Fibroblast of pulmonary artery (primary cell): Measurements from ENCODE around the gene ARHGAP45.

Experiments
- DNase-seq: peaks from one replicate; pipeline ENCODE4 v3.0.0-alpha.2; 2010; ENCODE audit warnings: low read depth
- H3K4me3 ChIP-seq: replicated peaks from 2 replicates; pipeline ENCODE4 v1.5.1; 2011; ENCODE audit warnings: low read depth, mild to moderate bottlenecking, control low read depth, low read length, moderate library complexity
- TF ChIP-seq, protein P1 (sequence below): IDR thresholded peaks from 2 replicates; pipeline ENCODE4 v1.5.1; 2011; ENCODE audit warnings: mild to moderate bottlenecking, control low read depth, low read length, inconsistent platforms; ENCODE audit errors: missing control alignments

The ARHGAP45 gene

DNA sequence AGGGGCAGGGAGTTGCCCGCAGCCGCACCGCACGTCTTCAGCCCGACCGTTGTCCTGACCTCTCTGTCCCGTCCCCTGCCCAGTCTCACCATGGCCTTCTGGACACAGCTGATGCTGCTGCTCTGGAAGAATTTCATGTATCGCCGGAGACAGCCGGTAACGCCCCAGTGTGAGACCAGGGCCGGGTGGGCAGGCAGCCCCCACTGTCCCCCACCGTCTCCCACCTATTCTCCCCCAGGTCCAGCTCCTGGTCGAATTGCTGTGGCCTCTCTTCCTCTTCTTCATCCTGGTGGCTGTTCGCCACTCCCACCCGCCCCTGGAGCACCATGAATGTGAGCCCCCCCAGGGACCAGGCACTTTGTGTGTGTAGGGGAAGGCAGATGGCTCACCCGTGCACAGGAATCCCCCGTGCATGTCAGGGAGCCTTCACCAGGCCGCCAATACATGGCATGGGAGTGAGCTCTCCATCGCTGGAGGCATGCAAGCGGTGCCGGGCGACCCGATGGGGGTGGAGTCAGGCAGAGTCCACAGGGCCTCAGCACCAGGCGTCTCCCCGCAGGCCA is 25.6 kb upstream of the ARHGAP45 start:
- H3K4me3 ChIP-seq: peak overlapping the region; percentile 70
- TF ChIP-seq, protein P1, sequence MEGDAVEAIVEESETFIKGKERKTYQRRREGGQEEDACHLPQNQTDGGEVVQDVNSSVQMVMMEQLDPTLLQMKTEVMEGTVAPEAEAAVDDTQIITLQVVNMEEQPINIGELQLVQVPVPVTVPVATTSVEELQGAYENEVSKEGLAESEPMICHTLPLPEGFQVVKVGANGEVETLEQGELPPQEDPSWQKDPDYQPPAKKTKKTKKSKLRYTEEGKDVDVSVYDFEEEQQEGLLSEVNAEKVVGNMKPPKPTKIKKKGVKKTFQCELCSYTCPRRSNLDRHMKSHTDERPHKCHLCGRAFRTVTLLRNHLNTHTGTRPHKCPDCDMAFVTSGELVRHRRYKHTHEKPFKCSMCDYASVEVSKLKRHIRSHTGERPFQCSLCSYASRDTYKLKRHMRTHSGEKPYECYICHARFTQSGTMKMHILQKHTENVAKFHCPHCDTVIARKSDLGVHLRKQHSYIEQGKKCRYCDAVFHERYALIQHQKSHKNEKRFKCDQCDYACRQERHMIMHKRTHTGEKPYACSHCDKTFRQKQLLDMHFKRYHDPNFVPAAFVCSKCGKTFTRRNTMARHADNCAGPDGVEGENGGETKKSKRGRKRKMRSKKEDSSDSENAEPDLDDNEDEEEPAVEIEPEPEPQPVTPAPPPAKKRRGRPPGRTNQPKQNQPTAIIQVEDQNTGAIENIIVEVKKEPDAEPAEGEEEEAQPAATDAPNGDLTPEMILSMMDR: no peak
- DNase-seq: no peak

DNA sequence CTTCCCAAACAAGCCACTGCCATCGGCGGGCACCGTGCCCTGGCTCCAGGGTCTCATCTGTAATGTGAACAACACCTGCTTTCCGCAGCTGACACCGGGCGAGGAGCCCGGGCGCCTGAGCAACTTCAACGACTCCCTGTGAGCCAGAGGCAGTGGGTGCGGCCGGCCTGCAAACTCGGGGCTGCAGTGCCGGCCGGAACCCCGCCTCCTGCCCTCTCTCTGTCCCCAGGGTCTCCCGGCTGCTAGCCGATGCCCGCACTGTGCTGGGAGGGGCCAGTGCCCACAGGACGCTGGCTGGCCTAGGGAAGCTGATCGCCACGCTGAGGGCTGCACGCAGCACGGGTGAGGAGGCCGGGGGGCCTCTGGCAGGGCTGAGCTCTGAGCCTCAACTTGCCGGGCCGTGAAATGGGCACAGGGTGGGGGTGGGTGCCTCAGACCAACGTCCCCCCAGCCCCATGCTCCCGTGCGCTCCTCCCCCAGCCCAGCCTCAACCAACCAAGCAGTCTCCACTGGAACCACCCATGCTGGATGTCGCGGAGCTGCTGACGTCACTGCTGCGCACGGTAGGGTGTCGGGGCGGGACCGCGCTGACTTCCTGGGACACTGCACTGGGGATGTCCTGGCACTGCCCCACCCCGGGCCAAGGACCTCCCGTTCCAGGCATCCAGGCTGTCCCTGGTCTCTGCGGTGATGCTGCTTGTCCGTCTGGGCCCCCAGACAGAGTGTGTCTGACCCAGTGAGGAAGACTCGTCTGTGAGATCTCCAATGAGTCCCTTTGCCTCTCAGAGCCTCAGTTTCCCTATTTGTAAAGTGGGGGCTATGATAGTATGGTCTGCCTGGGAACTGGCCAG is 24.9 kb upstream of the ARHGAP45 start:
- TF ChIP-seq, protein P1: no peak
- no peak for DNase-seq
- H3K4me3 ChIP-seq: no peak overlapping the region

DNA sequence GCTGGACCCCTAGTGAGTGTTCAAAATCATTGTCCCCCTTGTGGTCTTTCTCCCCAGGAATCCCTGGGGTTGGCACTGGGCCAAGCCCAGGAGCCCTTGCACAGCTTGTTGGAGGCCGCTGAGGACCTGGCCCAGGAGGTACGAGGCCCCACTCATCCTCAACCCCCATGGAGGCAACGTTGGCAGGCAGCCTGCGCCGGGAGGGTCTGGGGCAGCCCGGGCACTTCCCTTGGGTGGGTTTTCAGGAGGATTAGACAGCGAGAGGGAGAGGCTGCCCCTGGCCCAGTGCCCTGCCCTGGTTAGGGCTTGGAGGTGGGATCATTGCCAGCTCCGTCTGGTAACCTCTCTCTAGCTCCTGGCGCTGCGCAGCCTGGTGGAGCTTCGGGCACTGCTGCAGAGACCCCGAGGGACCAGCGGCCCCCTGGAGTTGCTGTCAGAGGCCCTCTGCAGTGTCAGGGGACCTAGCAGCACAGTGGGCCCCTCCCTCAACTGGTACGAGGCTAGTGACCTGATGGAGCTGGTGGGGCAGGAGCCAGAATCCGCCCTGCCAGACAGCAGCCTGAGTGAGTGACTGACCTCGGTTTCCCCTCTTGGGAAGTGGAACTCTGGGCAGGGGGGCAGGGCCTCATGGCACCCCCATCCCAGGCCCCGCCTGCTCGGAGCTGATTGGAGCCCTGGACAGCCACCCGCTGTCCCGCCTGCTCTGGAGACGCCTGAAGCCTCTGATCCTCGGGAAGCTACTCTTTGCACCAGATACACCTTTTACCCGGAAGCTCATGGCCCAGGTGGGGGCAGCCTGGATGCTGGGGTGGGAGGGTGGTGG is 24.1 kb upstream of the ARHGAP45 start:
- H3K4me3 ChIP-seq: no peak overlapping the region
- TF ChIP-seq, protein P1: no peak
- DNase-seq: no peak

DNA sequence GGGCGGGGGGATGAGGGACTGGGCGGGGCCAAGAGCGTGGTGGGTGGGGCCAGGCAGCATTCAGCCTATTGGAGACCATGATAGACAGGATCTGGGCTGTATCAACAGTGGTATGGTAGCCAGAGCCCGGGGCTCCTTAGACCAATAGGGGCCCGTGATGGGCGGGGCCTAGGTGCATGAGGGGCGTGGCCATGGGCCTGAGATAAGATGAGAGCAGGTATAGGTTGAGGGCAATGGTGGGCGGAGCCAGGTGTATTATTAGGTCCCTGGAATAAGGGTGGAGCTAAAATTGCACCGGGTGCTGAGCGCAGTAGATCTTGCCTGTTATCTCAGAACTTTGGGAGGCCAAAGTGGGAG is 21.7 kb upstream of the ARHGAP45 start:
- no peak overlapping the region for H3K4me3 ChIP-seq
- DNase-seq: no peak
- TF ChIP-seq, protein P1: no peak

DNA sequence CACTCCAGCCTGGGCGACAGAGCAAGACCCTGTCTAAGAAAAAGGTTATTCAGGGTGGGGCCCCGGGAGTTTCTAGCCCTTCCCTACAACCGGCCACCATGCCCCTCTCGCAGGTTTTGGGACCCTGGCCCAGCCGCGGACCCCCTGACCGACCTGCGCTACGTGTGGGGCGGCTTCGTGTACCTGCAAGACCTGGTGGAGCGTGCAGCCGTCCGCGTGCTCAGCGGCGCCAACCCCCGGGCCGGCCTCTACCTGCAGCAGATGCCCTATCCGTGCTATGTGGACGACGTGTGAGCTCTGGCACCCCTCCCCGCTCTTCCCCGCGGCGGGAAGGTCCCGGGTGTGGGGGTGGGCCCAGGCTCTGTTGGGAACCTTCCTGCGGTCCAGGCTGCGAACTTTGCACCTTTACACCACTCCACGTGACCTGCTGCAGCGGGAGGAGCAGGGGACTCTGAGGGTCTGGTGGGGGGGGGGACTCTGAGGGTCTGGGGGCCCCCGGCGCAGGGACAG is 20.8 kb upstream of the ARHGAP45 start:
- DNase-seq: no peak
- TF ChIP-seq, protein P1: no peak
- H3K4me3 ChIP-seq: no peak overlapping the region

DNA sequence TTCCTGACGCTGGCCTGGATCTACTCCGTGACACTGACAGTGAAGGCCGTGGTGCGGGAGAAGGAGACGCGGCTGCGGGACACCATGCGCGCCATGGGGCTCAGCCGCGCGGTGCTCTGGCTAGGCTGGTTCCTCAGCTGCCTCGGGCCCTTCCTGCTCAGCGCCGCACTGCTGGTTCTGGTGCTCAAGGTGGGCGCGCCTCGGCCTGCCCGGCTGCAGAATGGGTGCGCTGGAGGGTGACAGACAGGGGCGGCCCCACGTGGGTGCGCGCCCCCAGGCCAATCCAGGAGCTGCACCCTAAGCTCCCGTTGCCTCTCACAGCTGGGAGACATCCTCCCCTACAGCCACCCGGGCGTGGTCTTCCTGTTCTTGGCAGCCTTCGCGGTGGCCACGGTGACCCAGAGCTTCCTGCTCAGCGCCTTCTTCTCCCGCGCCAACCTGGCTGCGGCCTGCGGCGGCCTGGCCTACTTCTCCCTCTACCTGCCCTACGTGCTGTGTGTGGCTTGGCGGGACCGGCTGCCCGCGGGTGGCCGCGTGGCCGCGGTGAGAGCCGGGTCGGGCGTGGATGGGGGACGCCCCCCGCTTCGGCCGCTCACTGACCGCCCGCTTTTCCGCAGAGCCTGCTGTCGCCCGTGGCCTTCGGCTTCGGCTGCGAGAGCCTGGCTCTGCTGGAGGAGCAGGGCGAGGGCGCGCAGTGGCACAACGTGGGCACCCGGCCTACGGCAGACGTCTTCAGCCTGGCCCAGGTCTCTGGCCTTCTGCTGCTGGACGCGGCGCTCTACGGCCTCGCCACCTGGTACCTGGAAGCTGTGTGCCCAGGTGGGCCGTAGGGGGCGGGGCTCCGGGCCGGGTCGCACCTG is 19.9 kb upstream of the ARHGAP45 start:
- TF ChIP-seq, protein P1: no peak
- H3K4me3 ChIP-seq: no peak overlapping the region
- DNase-seq: no peak
